GM19238 (cell line): ENCODE results near the gene FRYL.

Experiments used
- DNase-seq: peaks from one replicate; pipeline ENCODE4 v3.0.0; 2011; ENCODE audit warnings: low spot score; ENCODE audit not compliant: insufficient read length

Gene FRYL

DNA sequence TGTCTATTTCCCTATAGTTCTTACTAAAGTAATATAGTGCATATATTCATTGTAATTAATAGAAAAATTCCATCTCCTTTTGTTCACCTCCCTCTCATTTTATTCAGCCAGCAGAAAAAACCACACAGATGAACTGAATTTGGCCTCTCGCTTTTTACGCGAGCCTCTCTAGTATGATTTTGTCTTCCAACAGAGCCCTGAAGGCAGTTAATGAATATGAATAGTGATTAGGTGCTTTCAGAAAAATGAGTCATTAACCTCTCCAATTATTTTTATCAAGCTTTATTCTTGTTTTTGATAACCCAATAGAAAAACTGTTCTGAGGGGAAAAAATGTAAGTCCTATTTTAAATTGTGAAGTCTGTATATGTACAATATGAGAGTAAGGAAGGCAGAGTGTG is 215.9 kb downstream of the FRYL start:
- DNase-seq, result no peak

DNA sequence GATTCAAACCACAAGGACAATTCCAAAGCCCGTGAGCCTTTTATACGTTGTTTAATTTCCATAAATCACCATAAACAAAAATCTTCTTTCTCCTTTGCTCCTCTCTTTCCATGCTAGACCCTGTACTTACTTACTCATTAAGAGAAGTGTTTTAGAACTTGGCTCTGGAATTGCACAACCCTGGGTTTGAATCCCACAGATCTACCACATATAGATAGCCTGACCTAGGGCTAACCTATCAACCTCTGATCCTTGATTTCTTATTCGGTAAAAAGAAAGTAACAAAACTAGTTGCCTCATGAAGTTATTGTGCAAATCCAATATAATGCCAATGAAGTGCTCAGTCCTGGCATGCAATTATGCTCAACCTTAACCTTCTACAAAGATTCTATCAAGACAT is 221.3 kb downstream of the FRYL start:
- DNase-seq, result no peak

DNA sequence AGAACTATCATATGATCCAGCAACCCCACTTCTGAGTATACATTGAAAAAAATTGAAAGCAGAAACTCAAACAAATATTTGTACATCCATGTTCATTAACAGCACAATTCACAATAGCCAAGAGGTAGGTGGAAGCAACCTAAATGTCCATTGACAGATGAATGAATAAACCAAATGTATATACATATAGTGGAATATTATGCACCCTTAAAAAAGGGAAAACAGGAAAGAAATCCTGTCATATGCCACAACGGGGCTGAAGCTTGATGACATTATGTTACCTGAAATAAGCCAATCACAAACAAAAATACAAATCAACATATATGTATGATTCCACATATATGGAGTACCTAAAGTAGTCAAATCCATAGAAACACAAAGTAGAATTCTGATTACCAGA is 222.1 kb downstream of the FRYL start:
- DNase-seq, result no peak

DNA sequence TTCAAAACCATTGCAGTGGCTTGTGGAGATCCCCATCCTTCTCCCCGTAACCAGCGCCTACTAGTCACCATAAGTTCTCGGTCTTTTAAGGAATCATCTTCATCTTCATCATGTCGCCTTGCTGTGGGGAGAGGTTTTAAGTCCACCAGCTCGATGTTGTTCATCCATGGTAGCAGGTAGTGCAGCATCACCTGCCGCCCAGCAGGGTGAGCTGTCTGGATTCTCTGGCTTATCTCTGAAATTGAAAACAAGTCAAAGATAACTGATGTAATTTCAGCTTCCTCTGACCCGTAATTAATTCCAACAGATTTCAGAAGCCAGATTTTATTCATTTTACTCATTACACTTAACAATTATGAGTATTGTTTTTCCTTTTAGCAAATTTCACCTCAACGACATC is 222.6 kb downstream of the FRYL start:
- DNase-seq, result no peak

DNA sequence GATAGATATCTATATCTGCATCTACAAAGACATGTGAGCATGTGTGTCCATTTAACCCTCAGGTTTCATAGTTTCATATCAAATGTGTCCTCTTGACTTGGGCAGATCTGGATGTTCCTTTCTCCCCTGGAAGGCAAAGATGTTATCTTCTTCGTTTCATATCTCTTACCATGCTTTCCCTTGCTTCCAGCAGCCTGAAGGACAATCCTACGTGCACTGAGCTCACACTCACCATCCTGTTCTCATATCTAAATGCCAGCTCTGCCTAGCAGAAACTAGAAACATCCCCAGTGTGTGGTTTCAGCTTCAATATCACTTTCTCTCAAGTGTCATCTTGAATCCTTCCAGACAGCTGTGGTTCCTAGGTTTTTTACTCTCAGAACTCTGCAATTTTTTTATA is 223.8 kb downstream of the FRYL start:
- DNase-seq, result no peak

DNA sequence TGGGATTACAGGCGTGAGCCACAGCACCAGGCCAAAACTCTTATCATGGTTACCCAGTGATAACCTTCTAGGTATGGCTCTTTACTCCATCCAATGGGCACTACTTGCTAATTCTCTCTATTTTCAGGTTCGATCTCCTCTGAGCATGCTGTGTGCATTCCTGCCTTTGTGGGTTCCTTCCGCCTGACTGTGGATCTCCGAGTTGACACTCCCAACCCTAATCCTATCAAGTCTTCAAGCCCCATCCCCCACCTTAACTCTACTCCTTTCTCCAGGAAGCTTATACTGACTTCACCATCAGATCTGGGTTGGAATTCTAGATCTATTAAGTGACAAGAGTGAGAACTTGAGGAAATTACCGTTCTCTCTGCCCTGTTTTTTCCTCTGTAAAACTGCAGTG is 225.5 kb downstream of the FRYL start:
- DNase-seq, result no peak

DNA sequence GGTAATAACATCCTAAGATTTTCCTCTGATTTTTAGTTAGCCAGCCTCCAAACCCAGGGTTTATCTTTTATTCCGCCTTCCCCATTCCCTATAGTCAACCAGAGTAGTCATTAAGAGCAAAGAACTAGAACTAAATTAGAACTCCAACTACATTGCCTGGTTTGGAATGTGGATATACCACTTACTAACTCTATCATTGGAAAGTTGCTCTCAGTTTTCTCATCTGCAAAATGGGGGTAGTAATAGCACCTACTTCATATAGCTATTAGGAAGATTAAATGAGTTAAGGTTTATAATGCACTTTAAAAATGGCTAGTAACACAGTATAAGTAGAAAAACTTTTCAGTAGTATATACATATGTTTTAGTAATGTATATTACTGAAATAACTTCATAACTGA is 226.4 kb downstream of the FRYL start:
- DNase-seq, result no peak

DNA sequence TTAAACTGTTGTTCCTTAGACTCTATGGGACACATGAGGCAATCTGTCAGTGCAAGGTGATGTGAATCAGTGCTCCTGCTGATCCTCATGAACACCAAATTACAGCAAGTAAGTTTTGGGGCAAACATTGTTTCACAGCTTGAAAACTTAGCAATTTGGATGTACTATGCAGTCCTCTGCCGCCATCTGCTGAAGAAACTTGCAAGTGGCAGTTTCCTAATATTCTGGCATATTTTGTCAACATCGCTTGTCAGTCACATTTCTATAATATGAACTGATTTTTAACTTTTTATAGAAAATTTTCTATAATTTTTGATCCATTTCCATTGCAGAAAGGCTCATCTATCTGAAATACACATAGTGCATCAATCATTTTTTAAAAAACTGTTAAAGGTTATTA is 233.7 kb downstream of the FRYL start:
- DNase-seq, result no peak

DNA sequence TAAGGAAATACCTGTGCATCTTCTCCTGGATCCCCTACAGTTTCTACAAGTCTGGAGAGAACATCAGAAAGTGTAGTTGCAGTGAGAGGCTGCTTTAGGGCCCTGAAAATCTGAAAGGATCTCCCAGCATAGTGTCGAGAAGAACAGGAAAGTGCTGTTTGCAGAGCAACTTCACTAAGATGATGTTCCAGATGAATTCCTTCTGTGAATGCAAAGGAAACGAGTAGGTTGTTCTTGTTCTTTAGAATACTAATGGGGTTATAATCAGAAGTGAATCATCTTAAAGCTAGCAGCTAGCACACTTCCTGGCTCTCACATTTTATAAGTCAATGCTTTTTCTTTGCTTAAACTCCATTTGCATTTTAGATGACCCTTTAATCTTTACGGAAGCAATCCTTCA is 236.3 kb downstream of the FRYL start:
- DNase-seq, result no peak

DNA sequence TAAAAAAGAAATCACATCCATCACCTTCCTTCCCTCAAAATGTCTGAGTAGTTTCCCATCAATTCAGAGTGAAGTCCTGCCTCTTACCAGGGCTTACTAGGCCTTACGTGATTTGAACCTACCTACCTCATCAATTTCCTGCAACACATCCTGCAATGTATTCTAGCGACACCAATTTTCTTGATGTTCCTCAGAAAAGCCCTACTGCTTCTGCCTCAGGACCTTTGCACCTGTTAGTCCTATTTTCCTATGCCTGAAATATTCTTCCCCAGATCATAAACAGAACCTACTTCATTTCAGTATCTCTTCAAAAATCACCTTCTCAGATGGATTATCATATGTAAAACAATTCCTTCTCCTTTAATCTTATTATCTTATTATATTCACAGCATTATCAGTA is 237.2 kb downstream of the FRYL start:
- no peak for DNase-seq

DNA sequence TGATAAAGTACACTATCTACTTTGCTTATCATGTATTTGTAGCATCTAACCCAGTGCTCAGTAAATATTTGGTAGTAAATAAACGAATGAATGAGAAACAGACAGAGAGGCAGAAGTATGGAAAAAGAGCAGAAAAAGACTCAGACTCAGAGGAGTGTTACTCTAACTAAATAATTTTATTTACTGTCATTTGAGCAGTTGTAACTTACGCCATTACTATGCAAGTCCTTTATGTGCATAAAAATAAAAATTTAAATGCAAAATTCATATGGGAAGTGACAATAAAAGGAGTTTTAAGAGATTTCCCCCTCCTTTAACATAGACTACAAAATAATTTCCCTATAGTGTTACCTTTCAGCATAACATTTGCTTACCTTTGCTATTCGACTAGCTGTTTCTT is 240.5 kb downstream of the FRYL start:
- DNase-seq, result no peak

DNA sequence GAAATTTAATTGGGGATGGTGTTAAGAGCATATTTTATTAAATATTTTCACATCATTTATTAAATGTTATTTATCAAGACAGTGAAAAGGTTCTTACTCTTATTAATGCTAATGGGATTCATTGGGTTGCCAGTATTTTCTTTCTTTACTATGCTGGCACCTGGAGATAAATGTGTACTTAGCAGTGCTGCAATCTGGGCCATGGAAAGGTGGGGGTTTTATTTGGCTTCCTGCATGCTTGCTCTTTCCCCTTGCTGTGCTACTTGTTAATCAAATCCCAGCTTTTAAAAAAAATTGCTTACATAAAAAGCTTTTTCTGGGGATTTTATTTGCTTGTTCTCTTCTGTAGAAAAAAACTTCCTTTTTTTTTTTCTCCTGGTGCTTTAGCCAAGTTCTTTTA is 241.7 kb downstream of the FRYL start:
- no peak for DNase-seq

DNA sequence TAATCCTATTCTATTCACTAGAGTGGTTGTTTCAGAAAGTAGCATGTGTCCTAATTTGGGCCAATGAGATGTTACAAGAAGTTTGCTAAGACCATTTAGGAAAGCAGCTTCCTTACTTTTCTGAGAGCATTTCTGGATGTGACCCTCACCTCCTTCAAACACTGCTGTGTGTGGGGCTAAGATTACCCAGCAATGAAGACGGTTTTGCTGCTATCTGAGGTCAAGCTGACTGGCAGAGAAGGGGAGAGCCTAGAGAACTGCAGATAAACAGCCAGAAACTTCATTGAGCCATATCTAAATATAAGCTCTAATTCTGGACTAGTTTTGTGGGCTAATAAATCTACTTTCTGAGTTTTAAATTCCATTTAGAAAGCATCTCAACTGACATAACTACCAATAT is 253.7 kb downstream of the FRYL start:
- DNase-seq, result no peak

DNA sequence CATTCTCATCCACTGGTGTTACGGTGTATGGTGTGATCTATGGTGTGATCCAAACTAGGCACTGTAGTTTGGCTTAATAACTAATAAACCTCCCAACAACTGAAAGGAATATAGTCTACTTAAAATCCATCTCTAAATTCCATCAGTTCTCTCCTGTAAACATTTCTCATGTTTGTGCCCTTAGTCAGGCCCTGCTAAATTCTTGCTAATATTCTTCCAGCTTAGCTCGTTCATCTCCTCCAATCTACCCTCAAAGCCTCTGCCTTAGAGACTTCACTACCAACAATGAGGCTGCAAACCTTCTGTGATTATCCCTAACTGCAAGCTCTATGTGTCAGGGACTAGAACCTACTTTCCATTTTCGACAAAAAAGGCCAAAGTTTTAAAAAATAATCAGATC is 261.9 kb downstream of the FRYL start:
- DNase-seq, result no peak

DNA sequence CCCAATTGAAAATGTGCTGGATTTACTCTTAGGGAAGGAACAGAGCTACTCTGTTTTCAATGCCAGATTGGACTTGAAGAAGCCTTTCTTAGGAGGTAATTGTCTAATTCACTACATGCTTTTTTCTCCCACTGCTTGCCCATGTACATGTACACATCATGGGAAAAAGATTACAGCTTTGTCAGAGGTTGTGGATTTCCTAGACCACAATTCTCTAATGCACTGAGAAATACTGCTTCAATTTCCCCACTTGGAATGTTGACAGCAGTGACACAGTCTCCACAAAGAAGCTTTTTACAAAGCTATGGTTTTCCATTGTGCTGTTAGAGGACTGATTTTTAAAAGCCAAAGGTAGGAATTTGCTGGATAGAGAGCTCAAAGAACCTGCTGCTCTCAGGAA is 270.5 kb downstream of the FRYL start:
- no peak for DNase-seq

DNA sequence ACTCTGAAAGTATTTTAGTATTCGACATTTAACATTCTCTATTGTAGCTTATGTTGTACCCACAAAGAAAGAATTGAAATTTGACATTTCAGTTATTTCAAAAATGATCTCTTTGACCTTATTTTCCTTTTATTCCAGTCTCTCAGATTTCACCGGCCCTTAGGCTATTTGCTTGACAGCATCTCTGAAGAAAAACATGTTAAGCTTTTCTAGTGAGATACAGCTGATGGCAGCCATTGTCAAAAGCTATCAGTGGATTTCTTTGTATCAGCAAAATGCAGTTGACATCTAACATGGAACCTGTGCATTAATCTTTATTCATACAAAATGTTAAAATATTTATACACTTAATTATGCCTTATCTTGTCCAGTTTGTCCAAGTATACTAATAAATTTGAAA is 273.4 kb downstream of the FRYL start:
- no peak for DNase-seq

DNA sequence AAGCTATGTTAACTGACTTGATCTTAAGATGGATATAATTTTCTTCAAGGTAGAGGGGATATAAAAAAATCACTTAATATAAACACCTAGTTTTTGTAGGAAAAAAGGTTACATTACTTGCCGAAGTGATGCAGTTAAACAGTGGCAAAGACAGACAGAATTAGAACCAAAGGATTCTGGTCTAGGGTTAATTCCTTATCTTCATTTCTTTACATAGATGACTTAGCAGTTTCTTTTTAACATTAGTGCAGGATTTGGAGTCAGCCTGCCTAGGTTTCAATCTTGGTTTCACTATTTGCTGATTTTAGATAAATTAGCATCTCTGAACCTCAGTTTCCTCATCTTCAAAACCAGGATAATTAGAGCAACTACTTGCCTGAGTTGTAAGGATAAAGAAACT is 275.7 kb downstream of the FRYL start:
- no peak for DNase-seq

DNA sequence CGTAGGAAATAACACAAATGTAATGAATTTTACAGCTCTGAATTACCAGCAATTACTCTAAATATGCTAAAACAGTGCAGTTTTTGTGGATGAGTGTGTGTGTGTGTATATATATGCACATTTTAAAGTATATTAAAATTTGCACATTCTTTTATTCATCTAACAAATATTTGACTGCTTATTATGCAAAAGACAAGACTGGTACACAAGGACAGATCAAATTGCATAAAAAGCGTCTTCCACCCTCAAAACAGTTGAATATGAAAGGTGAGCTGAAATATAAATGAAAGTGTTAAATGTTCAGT is 276.1 kb downstream of the FRYL start:
- no peak for DNase-seq

DNA sequence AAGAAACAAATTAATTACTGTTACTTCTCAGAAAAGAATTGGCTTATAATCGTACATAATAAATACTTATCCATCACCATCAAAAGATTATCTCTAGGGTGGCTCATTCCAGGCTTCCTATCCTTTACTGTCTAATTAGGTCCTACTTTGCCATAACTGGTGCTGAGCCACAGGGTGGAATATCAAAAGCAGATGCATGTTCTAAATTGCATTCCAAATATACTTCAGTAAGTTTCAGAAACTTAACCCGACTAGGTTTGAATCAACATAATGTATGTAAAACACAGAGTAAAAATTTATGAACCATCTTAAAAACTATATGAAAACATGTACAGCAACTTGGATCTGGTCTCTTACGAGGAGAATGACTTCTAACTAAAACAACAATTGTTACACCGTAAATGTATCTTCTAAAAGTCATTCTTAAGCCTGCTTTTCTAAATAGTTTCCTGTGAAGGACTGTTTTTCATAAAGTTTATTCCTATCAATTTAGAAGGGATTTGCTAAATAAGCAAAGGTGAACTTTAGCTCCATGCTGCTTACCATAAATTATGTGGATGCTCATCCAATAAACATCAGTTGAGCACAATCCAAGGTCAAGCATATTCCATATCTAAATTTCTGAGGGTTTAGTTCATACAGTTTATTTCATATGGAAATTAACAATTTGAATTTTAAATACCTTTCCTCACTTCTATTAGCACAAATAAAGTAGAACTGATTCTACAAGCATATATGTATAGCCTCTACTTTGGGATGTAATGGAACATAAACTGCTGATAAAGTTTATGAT is 276.6 kb downstream of the FRYL start:
- DNase-seq, result no peak

DNA sequence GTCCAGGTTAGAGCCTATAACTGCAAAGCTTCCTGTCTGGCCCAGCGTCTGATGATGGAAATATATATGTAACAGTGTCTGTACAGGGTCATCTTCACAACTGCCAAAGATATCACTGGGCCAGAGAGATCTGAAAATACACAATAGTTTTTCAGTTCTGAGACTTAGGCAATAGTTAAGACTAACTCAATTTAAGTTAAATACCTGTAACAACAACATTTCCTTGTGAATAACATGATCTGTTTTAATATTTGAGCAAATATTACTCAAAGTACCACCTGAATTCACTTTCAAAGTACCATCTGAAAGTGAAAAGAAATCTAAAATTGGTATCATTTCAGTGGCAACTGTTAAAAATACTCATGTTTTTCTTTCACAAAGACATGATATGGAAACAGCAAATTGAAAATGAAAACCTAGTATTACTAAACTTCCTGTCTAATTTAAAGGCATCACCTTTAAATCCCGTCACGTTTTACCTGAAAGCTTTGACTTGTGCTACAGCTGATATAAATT is 280.5 kb downstream of the FRYL start:
- no peak for DNase-seq

DNA sequence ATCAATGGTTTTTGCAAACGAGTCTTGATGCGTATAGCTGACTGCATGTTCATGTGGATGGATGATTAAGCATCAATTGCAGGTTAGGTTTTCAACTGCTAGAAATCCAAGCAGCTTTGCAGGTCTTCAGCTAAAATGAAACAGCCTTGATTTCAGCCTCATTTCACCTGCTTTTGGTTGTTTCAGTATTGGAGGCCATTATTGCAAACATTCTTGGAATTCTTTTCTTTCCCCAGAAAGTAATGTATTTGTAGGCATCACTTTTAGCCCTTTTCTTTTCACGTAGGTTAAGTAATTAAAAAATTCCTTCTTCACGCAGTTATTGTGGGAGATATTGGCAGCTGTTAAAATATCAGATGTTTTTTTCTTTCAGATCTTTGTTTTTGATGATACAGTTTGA is 281.2 kb downstream of the FRYL start:
- DNase-seq, result no peak

DNA sequence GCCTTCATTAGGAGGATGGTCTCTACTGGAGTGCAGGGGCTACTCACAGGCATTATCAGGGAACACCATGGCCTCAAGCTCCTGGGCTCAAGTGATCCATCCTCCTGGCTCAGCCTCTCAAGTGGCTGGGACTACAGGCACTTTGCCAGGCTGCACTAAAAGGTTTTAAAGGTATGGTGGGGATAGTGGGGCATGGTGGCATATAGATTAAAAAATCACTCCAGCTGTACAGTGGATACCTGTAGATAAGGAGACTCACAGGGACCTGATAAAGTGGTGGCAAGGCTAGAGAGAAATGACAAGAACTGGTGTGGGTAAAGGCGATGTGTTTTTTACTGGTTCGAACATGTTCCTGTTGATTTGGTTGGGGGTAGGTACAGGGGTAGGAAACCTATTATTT is 284.1 kb downstream of the FRYL start:
- DNase-seq, result no peak

DNA sequence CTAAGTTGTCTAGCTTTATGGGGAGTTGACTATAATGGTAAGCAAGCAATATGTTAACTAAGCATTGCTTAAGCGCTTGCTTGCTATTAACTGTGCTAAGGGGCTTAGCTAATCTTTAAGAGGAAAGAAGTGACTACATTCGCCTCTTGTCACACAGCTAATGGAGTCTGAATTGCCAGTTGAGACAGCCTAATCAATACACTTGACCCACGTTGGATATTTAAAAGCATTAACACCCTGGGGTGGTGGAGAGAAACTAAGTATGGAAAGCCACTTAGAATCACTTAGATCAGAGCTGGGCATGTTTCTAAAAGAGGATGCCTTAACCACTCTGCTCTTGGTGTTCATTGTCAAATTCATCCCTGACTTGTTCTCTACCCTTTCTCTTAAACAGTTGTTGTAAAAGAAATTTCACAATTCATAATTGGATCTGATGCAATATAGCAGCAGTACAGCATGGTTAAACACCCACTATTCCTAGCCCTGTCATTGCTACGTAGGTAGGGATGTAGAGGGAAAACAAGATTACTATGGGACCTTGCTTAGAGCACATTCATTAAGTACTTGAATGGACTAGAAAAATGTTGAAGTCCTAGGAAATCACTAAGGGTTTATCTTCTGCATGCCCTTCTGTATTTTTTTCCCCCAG is 286.5 kb downstream of the FRYL start:
- no peak for DNase-seq
